Epithelial cell of esophagus (primary cell): Measurements from ENCODE around the gene MRGPRX2.

Experiments used
- DNase-seq: peaks from one replicate; pipeline ENCODE4 v3.0.0; 2010; ENCODE audit warnings: low read depth
- H3K4me3 ChIP-seq: 2 replicates; pipeline ENCODE4 v1.5.1; 2011; ENCODE audit warnings: mild to moderate bottlenecking, low read length, control low read depth
- TF ChIP-seq, protein P1 (sequence below): IDR thresholded peaks from 2 replicates; pipeline ENCODE4 v1.5.1; 2011; ENCODE audit warnings: low read depth, mild to moderate bottlenecking, low read length, control low read depth, inconsistent platforms; ENCODE audit not compliant: insufficient read depth; ENCODE audit errors: missing control alignments

The MRGPRX2 gene

DNA sequence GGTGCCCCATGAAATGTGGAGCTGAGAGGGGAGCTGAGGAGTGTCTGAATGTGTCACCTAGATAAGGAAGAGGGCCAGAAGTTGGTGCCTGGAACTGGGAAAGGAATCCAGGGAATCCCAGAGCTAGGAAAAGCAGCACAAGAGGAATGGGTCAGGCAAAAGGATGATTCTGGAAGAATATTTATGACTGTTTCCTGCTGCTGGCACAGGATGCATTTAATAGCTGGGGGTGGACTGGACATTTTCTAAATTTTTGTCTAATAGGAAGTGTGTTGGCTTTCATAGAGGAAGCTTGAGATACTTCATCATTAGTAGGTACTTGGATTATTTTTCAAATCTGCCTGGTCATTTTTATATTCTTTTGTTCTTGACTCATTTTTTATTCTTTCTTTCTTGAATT lies 17.4 kb upstream of the MRGPRX2 start:
- no peak for DNase-seq
- TF ChIP-seq, protein P1, sequence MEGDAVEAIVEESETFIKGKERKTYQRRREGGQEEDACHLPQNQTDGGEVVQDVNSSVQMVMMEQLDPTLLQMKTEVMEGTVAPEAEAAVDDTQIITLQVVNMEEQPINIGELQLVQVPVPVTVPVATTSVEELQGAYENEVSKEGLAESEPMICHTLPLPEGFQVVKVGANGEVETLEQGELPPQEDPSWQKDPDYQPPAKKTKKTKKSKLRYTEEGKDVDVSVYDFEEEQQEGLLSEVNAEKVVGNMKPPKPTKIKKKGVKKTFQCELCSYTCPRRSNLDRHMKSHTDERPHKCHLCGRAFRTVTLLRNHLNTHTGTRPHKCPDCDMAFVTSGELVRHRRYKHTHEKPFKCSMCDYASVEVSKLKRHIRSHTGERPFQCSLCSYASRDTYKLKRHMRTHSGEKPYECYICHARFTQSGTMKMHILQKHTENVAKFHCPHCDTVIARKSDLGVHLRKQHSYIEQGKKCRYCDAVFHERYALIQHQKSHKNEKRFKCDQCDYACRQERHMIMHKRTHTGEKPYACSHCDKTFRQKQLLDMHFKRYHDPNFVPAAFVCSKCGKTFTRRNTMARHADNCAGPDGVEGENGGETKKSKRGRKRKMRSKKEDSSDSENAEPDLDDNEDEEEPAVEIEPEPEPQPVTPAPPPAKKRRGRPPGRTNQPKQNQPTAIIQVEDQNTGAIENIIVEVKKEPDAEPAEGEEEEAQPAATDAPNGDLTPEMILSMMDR = no peak

DNA sequence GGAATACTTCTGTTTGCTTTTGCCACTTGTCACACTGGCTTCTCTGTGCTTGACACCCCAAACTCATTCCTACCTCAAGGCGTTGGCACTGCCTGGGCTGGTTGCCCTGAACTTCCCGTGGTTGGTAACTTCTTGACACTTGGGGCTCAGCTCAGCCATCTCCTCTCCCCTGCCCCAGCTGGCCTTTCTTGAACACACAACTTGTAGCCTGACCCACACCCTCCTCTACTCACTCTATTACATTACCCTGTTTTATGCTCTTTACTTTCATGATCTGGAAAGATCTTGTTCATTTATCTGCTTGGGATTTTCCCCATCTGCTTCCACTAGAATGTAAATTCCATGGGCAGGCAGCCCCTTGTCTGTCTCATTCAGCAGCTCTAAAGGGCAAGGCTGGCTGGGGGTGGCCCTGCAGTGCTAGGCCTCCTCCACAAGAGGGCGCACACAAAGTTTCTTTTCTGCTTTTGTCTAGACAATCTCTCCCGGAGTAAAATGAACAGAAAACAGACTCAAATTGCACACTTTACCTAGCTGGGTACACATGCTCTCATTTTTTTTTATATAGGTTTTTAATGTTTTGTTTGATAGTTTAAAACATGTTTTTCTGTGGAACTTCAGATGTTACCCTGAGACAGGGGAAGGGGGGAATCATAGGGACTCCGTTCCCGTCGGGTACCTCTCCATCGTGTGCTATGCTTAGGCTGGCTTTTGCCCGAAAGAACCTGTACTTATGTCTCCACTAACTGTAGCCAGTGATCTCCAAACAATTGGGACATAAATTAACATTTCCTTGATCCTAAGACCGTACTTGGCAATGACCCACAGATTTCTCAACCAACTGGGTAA lies 16.4 kb upstream of the MRGPRX2 start:
- TF ChIP-seq, protein P1 = peak; percentile 98
- no peak overlapping the region for H3K4me3 ChIP-seq
- DNase-seq = peak; percentile 58

More for the DNA sequence above, 17.4 kb upstream of the MRGPRX2 start:
- no peak overlapping the region for H3K4me3 ChIP-seq

DNA sequence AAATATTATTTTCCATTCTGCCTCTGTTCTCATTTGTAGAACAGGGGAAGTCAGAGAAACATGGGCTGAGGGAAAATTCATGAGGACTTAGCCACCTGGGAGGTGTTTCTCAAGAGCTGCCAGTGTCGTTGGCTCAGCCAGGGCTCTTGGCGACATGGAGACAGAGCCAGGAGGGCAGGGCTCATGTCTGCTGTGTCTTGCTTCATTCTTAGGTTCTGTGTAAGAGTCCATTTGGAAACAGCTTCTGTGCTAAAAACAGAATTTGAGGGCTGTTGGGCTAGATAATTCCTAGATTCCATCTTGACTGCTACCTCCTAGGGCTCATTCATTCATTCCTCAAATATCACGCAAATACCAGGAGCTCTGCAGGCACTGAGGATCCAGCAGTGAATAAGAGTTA lies 15.1 kb upstream of the MRGPRX2 start:
- DNase-seq = no peak
- no peak overlapping the region for H3K4me3 ChIP-seq
- TF ChIP-seq, protein P1 = no peak

GRCh38 chr11:19073454-19074415 lies 13.2 kb upstream of the MRGPRX2 start:
- no peak for DNase-seq
- H3K4me3 ChIP-seq = no peak overlapping the region
- TF ChIP-seq, protein P1 = no peak

DNA sequence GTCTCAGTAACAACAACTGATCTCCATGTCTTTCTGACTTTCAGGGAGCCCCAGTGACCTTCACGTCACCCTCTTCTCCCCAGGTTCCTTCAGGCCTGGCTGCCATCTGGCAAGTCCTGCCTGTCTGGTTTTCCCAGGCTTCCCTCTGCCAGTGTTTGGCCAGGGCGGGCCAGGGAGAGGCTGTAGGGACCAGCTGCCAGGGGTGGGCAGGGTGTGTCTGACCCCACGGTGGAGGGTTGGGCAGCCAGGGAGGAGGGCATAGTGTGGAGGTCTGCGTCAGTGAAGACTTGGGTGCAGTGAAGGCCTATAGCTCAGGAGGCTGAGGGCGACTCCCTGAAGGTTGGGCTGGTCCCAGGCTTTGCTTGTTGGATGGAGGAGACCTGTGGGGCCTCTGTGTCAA lies 11.9 kb upstream of the MRGPRX2 start:
- DNase-seq = peak; percentile 28
- TF ChIP-seq, protein P1 = no peak
- H3K4me3 ChIP-seq = no peak overlapping the region

GRCh38 chr11:19071255-19071654 lies 10.7 kb upstream of the MRGPRX2 start:
- peak; percentile 85 for DNase-seq
- TF ChIP-seq, protein P1 = peak; percentile 99

More at GRCh38 chr11:19071255-19071654, 10.7 kb upstream of the MRGPRX2 start:
- H3K4me3 ChIP-seq = no peak overlapping the region
